Measurements from ENCODE around the gene WDR62.
A peak's percentile ranks its signal among the peaks of the same experiment; 100 is the strongest.

WDR62 gene

DNA sequence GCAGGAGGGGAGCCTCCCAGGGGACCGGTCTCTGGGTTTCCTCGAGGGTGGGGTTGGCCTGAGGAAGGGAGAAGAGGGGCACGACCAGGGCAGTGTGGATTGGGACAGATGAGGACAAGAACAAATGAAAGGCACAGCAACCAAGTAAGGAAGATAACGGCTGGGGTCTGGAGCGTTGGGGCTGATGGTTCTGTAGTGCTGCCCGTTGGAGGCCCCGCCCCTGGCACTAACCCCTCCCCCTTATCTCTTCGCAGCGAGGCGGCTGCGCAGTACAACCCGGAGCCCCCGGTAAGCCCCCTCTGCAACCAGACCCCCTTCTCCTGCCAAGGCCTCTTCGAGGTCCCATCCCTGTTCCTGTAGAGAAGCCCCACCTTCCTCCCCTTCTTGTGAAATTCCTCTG, 87.3 kb downstream of the WDR62 start:
- H3K27me3 Mint-ChIP-seq (ENCODE audit: low read depth), result no peaks in the 10 kb centered on the region
- H3K9me3 Mint-ChIP-seq, result no peaks in the 10 kb centered on the region

DNA sequence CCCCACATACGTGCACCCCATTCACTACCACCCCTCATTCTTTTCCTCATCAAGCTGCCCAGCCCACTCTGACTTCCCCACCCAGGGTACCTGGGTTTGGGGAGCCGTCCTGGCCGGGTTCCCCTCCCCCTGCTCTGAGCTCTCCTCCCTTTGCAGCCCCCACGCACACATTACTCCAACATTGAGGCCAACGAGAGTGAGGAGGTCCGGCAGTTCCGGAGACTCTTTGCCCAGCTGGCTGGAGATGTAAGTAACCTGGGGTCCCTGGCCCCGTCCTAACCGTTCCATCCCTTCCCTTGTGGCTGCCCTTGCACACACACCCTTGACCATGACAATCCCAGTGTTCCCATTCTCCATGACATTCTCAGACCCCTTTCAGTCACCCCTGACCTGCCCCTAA, 87.8 kb downstream of the WDR62 start:
- Mint-ChIP-seq H3K9me3 (no peaks in the 10 kb centered on the region), H3K36me3 (ENCODE audit: low read depth) (peaks cover 51% of the 10 kb centered on the region), H3K27ac (no peak overlapping the region), H3K27me3 (ENCODE audit: low read depth) (no peaks in the 10 kb centered on the region), H3K4me3 (peak overlapping the region; percentile 66 to 98 (median 68)), H3K4me1 (peaks cover 9% of the 10 kb centered on the region)
- TF ChIP-seq CTCF (IDR thresholded peaks at IDR 0.05; ENCODE audit: unreplicated experiment in 3 of 3), result no peak

More for the DNA sequence above, 87.3 kb downstream of the WDR62 start:
- Mint-ChIP-seq H3K4me1 (peaks cover 9% of the 10 kb centered on the region), H3K4me3 (peak overlapping the region; percentile 98 to 99 (median 99)), H3K27ac (no peak overlapping the region), H3K36me3 (ENCODE audit: low read depth) (peaks cover 48% of the 10 kb centered on the region)
- no peak for TF ChIP-seq CTCF (IDR thresholded peaks at IDR 0.05; ENCODE audit: unreplicated experiment in 3 of 3)

DNA sequence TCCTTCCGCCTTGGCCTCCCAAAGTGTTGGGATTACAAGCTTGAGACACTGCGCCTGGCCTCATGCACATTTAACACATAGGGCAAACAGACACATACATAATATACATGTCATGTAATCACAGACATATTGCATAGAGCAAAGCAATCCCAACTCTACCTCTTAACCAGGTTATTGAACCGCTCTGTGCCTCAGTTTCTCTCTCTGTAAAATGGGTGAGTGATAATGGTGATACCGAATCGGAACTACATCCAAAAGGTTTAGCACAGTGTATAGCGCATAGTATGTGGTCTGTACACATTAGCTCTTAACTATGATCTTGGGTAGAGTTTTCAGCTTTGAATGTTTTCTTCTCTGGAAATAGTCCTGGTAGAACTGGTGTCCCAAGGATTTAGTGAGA, 89.9 kb downstream of the WDR62 start:
- Mint-ChIP-seq H3K36me3 (ENCODE audit: low read depth) (peaks cover 67% of the 10 kb centered on the region), H3K27me3 (ENCODE audit: low read depth) (no peaks in the 10 kb centered on the region), H3K9me3 (no peaks in the 10 kb centered on the region), H3K4me3 (peak overlapping the region in 1 of 3 experiments; percentile 34), H3K27ac (no peak overlapping the region), H3K4me1 (peaks cover 9% of the 10 kb centered on the region)
- no peak for TF ChIP-seq CTCF (IDR thresholded peaks at IDR 0.05; ENCODE audit: unreplicated experiment in 3 of 3)

DNA sequence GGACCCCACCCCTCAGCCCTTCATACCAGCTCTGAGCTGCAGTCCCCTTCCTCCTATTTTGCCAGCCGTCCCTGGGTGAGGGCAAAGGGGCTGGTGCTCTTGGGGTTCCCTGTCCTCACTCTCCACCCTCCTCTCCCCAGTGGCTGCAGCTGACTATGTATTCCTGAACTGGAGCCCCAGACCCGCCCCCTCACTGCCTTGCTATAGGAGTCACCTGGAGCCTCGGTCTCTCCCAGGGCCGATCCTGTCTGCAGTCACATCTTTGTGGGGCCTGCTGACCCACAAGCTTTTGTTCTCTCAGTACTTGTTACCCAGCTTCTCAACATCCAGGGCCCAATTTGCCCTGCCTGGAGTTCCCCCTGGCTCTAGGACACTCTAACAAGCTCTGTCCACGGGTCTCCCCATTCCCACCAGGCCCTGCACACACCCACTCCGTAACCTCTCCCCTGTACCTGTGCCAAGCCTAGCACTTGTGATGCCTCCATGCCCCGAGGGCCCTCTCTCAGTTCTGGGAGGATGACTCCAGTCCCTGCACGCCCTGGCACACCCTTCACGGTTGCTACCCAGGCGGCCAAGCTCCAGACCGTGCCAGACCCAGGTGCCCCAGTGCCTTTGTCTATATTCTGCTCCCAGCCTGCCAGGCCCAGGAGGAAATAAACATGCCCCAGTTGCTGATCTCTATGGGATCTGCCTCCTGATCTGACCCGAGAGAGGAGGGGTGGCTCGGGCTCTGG, 95.1 kb downstream of the WDR62 start:
- H3K27me3 Mint-ChIP-seq (ENCODE audit: low read depth), result no peaks in the 10 kb centered on the region
- H3K4me3 Mint-ChIP-seq, result no peak overlapping the region
- peak overlapping the region in 1 of 3 experiments; percentile 40 for H3K27ac Mint-ChIP-seq

DNA sequence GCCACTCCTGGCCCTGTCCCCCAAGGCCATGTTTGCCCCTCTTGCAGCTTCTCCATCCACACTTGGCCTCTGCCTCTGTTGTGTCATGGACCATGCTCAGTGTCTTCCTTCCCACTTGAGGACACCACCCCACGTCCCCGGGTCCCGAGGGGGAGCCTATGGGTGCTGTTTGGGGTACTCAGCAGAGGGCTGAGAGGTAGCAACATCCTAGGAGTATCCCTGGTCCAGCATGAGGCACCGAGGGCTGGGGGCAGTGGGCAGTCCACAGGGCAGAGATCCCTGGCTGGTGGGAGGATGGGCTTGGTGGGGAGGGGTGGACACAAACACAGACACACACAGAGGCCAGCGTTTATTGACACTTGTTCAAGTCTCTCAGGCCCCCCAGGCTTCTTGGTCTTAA, 95.9 kb downstream of the WDR62 start:
- Mint-ChIP-seq H3K4me3 (no peak overlapping the region), H3K27ac (peak overlapping the region in 1 of 3 experiments; percentile 40)
- TF ChIP-seq CTCF (IDR thresholded peaks at IDR 0.05; ENCODE audit: unreplicated experiment in 3 of 3), result no peak

More for the DNA sequence above, 95.1 kb downstream of the WDR62 start:
- H3K4me1 Mint-ChIP-seq, result peaks cover 4% of the 10 kb centered on the region
- peaks cover 53% of the 10 kb centered on the region for H3K36me3 Mint-ChIP-seq (ENCODE audit: low read depth)
- H3K9me3 Mint-ChIP-seq, result no peaks in the 10 kb centered on the region
- no peak for TF ChIP-seq CTCF (IDR thresholded peaks at IDR 0.05; ENCODE audit: unreplicated experiment in 3 of 3)

More for the DNA sequence above, 95.9 kb downstream of the WDR62 start:
- Mint-ChIP-seq H3K9me3 (no peaks in the 10 kb centered on the region), H3K27me3 (ENCODE audit: low read depth) (no peaks in the 10 kb centered on the region), H3K4me1 (peaks cover 5% of the 10 kb centered on the region), H3K36me3 (ENCODE audit: low read depth) (peaks cover 49% of the 10 kb centered on the region)

All from nephron (organoid).